Endothelial cell of umbilical vein (primary cell): ENCODE data around the gene TAS2R1. TPM values are rescaled to one million over a fixed set of nuclear protein-coding genes. Genes with fewer than 3 reads are reported as not detected.

Experiments used
- BruUV-seq: library from RNA; stranded (reverse); fragments of 400-500 nt; replicated peaks from 2 replicates; lab custom pipeline; 2021; lab: Mats Ljungman, UMichigan
- CTCF ChIA-PET: fragments of 300-600, 350-600 bp; sonication (Branson Sonifier 250); formaldehyde crosslinking; loops from one replicate; lab custom pipeline; 2021; ENCODE audit warnings: antibody characterized with exemption, inconsistent platforms; lab: Charles Lee
- POLR2A ChIA-PET: fragments of 300-600, 350-600 bp; sonication (Branson Sonifier 250); formaldehyde crosslinking; loops from one replicate; lab custom pipeline; 2021; ENCODE audit warnings: antibody characterized with exemption, inconsistent platforms; lab: Charles Lee
- DNase-seq: peaks from one replicate; pipeline ENCODE4 v3.0.0-alpha.2; 2011; ENCODE audit warnings: low read depth, low spot score
- FAIRE-seq: peaks from 2 replicates; lab custom pipeline; 2011; peaks lifted over from hg19 to GRCh38; lab: Jason Lieb, UNC
- H2AFZ ChIP-seq: 2 replicates; pipeline ENCODE4 v1.6.0; 2012; ENCODE audit warnings: low read depth, low read length, control low read depth, inconsistent platforms
- H3K27ac ChIP-seq: 2 replicates; pipeline ENCODE4 v1.5.1; 2011; ENCODE audit warnings: low read depth, mild to moderate bottlenecking, control low read depth, low read length, moderate library complexity; ENCODE audit not compliant: insufficient read depth
- H3K27me3 ChIP-seq, 2 experiments: 2 replicates each; pipeline versions ENCODE4 v1.6.0 to v1.6.1; 2011; ENCODE audit warnings: low read length in 2 of 2, mixed read lengths in 1 of 2; ENCODE audit not compliant: control insufficient read depth in 2 of 2, insufficient read depth in 2 of 2
- H3K36me3 ChIP-seq, 2 experiments: 2 replicates in 1 of 2; 3 replicates in 1 of 2; pipeline ENCODE4 v1.5.1; 2011; ENCODE audit warnings: low read length in 2 of 2, mild to moderate bottlenecking in 1 of 2, moderate library complexity in 1 of 2; ENCODE audit not compliant: control insufficient read depth in 2 of 2, insufficient read depth in 2 of 2; ENCODE audit errors: extremely low read depth in 1 of 2
- H3K4me1 ChIP-seq: 3 replicates; pipeline ENCODE4 v1.5.1; 2011; ENCODE audit warnings: mild to moderate bottlenecking, low read length; ENCODE audit not compliant: control insufficient read depth, insufficient read depth; ENCODE audit errors: extremely low read depth
- H3K4me2 ChIP-seq: 2 replicates; pipeline ENCODE4 v1.6.1; 2011; ENCODE audit warnings: low read length, control low read depth, mixed read lengths; ENCODE audit not compliant: insufficient read depth
- H3K4me3 ChIP-seq, 3 experiments: fragments of 200-600 bp in 1 of 3; sonication (generic), shearing (Covaris generic) in 1 of 3; replicated peaks in 1 of 3; 2 replicates each; pipeline ENCODE4 v1.5.1; 2011 to 2016; ENCODE audit warnings: control low read depth in 3 of 3, low read length in 3 of 3, mild to moderate bottlenecking in 2 of 3, inconsistent platforms in 1 of 3, low read depth in 1 of 3, moderate library complexity in 1 of 3; ENCODE audit not compliant: insufficient read depth in 1 of 3
- H3K79me2 ChIP-seq: 2 replicates; pipeline ENCODE4 v1.6.0; 2012; ENCODE audit warnings: low read length, inconsistent platforms; ENCODE audit not compliant: control insufficient read depth, insufficient read depth
- H3K9ac ChIP-seq: replicated peaks from 2 replicates; pipeline ENCODE3; 2011; ENCODE audit warnings: low read length, control low read depth; ENCODE audit not compliant: insufficient read depth; ENCODE audit errors: extremely low read depth
- H3K9me1 ChIP-seq: replicated peaks from 3 replicates; pipeline ENCODE4 v1.6.0; 2011; ENCODE audit warnings: mild to moderate bottlenecking, low read length; ENCODE audit not compliant: control insufficient read depth, insufficient read depth; ENCODE audit errors: extremely low read depth
- H3K9me3 ChIP-seq: replicated peaks from 2 replicates; pipeline ENCODE4 v1.5.1; 2012; ENCODE audit warnings: low read length, inconsistent platforms; ENCODE audit not compliant: control insufficient read depth, insufficient read depth
- H4K20me1 ChIP-seq: replicated peaks from 2 replicates; pipeline ENCODE3; 2011; ENCODE audit warnings: mild to moderate bottlenecking, low read length; ENCODE audit not compliant: control insufficient read depth, insufficient read depth; ENCODE audit errors: extremely low read depth
- EZH2 ChIP-seq: IDR thresholded peaks from 2 replicates; pipeline ENCODE4 v1.6.1; 2012; ENCODE audit warnings: borderline replicate concordance, low read depth, mild to moderate bottlenecking, moderate library complexity, low read length, inconsistent platforms; ENCODE audit not compliant: severe bottlenecking
- FOS ChIP-seq: IDR thresholded peaks from 2 replicates; pipeline ENCODE4 v1.6.1; 2011; ENCODE audit warnings: mild to moderate bottlenecking, low read length, moderate library complexity, borderline replicate concordance; ENCODE audit not compliant: insufficient read depth
- GATA2 ChIP-seq: IDR thresholded peaks from 2 replicates; pipeline ENCODE4 v1.7.0; 2011; ENCODE audit warnings: low read depth, mild to moderate bottlenecking, moderate library complexity, mixed read lengths, low read length; ENCODE audit not compliant: insufficient read length, insufficient read depth
- JUN ChIP-seq: IDR thresholded peaks from 2 replicates; pipeline ENCODE4 v1.6.1; 2011; ENCODE audit warnings: borderline replicate concordance, low read depth; ENCODE audit not compliant: insufficient read length, insufficient read depth
- MYC ChIP-seq: IDR thresholded peaks from one replicate; pipeline ENCODE4 v1.6.1; 2011; ENCODE audit warnings: mild to moderate bottlenecking, low read depth, low read length
- POLR2A ChIP-seq: IDR thresholded peaks from 2 replicates; pipeline ENCODE4 v1.6.1; 2012; ENCODE audit warnings: low read depth, mild to moderate bottlenecking, control low read depth, low read length
- POLR2AphosphoS5 ChIP-seq: IDR thresholded peaks from 2 replicates; pipeline ENCODE4 v1.6.1; 2012; ENCODE audit warnings: low read depth, mild to moderate bottlenecking, control low read depth, low read length, moderate library complexity; ENCODE audit not compliant: insufficient read depth
- dilution Hi-C: fragments of 300-500 bp; cut with MboI; formaldehyde crosslinking; loops from one replicate; pipeline ENCODE4 v1.15.0; 2019; ENCODE audit warnings: low sequenced_read_pairs; ENCODE audit not compliant: extremely low pct_ligation_motif_present
- intact Hi-C: fragments of 100-400 bp; cut with micrococcal nuclease; formaldehyde crosslinking; loops from one replicate; pipeline ENCODE4 v1.10.0; 2022
- polyA plus RNA-seq, 4 experiments: library from polyadenylated mRNA; depleted of rRNA in 3 of 4; stranded (reverse) in 3 of 4; unstranded in 1 of 4; fragments of >200 nt; gene quantifications; 2 replicates each; pipeline versions ENCODE4 v1.2.1 to v1.2.3, GENCODE V29; 2011 to 2012; ENCODE audit warnings: missing spikeins in 1 of 4
- total RNA-seq: library from RNA; stranded (reverse); gene quantifications from 2 replicates; pipeline ENCODE4 v1.2.3, GENCODE V29; 2021
- TF ChIP-seq, protein P1 (sequence below), 2 donors: IDR thresholded peaks; 1 replicate in 1 of 2; 2 replicates in 1 of 2; pipeline ENCODE4 v1.5.1; 2011; ENCODE audit warnings: low read length in 2 of 2, mild to moderate bottlenecking in 2 of 2, moderate library complexity in 2 of 2, control low read depth in 1 of 2, inconsistent platforms in 1 of 2, low read depth in 1 of 2; ENCODE audit not compliant: insufficient read depth in 1 of 2; ENCODE audit errors: extremely low read depth in 1 of 2

TAS2R1 gene
- total and polyA plus RNA-seq, 2 donors (not counting 3 experiments of a cell fraction or from before 2014, with no cell fraction given): not detected

DNA sequence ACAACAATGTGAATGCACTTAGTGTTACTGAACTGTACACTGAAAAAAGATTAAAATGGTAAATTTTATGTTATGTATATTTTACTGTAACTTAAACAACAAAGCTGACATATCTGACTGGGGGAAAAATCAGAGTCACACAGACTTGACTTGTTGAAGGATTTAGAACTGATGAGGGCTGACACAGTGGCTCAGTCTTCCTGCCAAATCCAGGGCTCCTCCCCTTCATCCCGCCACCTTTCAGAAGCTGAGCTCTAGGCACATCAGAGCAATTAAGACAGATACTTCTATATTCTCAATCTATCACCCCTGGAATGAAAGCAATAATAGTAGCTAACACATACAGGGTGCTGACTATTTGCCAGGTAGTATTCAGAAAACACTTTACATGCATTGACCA is 27.7 kb upstream of the TAS2R1 start:
- dilution Hi-C loops: no loop called here
- H4K20me1 ChIP-seq: no peaks in the 10 kb centered on the region
- H3K4me2 ChIP-seq: no peak overlapping the region
- DNase-seq: no peak
- H3K4me3 ChIP-seq: no peak overlapping the region
- TF ChIP-seq JUN (no peak), POLR2A (no peak), MYC (no peak), GATA2 (no peak), EZH2 (no peak), POLR2AphosphoS5 (no peak), FOS (no peak)
- TF ChIP-seq, protein P1, sequence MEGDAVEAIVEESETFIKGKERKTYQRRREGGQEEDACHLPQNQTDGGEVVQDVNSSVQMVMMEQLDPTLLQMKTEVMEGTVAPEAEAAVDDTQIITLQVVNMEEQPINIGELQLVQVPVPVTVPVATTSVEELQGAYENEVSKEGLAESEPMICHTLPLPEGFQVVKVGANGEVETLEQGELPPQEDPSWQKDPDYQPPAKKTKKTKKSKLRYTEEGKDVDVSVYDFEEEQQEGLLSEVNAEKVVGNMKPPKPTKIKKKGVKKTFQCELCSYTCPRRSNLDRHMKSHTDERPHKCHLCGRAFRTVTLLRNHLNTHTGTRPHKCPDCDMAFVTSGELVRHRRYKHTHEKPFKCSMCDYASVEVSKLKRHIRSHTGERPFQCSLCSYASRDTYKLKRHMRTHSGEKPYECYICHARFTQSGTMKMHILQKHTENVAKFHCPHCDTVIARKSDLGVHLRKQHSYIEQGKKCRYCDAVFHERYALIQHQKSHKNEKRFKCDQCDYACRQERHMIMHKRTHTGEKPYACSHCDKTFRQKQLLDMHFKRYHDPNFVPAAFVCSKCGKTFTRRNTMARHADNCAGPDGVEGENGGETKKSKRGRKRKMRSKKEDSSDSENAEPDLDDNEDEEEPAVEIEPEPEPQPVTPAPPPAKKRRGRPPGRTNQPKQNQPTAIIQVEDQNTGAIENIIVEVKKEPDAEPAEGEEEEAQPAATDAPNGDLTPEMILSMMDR (IDR thresholded peaks at IDR 0.05; ENCODE audit: extremely low read depth in 1 of 2, insufficient read depth in 1 of 2, low read depth in 1 of 2, low read length in 2 of 2): no peak
- ChIA-PET POLR2A (no interaction called here), CTCF (no interaction called here)
- peaks cover 5% of the 10 kb centered on the region for H3K9me3 ChIP-seq
- H3K36me3 ChIP-seq: no peaks in the 10 kb centered on the region
- intact Hi-C loops: no loop called here
- H3K9me1 ChIP-seq: no peaks in the 10 kb centered on the region
- no peak overlapping the region for H2AFZ ChIP-seq
- H3K79me2 ChIP-seq: no peaks in the 10 kb centered on the region
- no peaks in the 10 kb centered on the region for H3K4me1 ChIP-seq
- no peaks in the 10 kb centered on the region for H3K27me3 ChIP-seq
- H3K9ac ChIP-seq: no peak overlapping the region
- H3K27ac ChIP-seq: no peak overlapping the region
- BruUV-seq: no TSS peak
- FAIRE-seq: no peak
